SK-N-SH treated with all-trans-retinoic acid at 6 μM for 48 hours (cell line): ENCODE results near the gene CDH22.

ENCODE experiments used
- OSR1 ChIP-seq: fragments of 250-450 bp; sonication (Bioruptor Pico); IDR thresholded peaks from 2 replicates; pipeline ENCODE4 v1.8.0; 2022; ENCODE audit warnings: moderate library complexity, mild to moderate bottlenecking, inconsistent platforms
- PATZ1 ChIP-seq: fragments of 250-450 bp; sonication (Bioruptor Pico); IDR thresholded peaks from 2 replicates; pipeline ENCODE4 v1.8.0; 2020; ENCODE audit warnings: mild to moderate bottlenecking, moderate library complexity, borderline replicate concordance
- PPARA ChIP-seq: fragments of 250-450 bp; sonication (Bioruptor Pico); IDR thresholded peaks from 2 replicates; pipeline ENCODE4 v1.5.0; 2020; ENCODE audit warnings: mild to moderate bottlenecking, borderline replicate concordance
- RARB ChIP-seq: fragments of 250-450 bp; sonication (Bioruptor Pico); IDR thresholded peaks from 2 replicates; pipeline ENCODE4 v1.8.0; 2021; ENCODE audit warnings: mild to moderate bottlenecking, moderate library complexity
- SNAI2 ChIP-seq: fragments of 250-450 bp; sonication (Bioruptor Pico); IDR thresholded peaks from 2 replicates; pipeline ENCODE4 v1.5.0; 2020; ENCODE audit warnings: mild to moderate bottlenecking, moderate library complexity

- TF ChIP-seq OSR1 (CRISPR knock-in tag) (no peak), PPARA (CRISPR knock-in tag) (no peak), RARB (no peak), PATZ1 (CRISPR knock-in tag) (no peak), SNAI2 (CRISPR knock-in tag) (no peak)
These were observed 111.3 kb downstream of the CDH22 start for GRCh38 chr20:46196990-46197389.
